Measurements from ENCODE around the gene CCSER1.

DNA sequence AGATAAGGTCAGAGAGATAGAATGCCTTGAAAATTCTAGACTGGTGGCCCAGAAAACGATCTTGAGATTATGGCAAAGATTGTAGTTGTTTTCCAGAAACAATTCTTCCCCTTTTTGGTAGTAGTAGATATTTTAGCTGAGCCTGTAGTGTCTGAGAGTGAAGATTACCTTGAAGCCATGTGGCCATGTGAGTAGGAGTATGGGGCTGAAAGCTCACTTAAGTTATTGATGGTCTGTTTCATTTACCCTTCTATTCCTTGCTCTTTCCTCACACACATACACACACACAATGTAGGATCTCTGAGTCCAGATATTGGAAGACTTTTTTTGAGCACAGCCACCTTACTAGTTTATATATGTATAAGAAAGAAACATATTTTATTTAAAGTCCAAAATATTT lies 1234.9 kb downstream of the CCSER1 start:
- TF ChIP-seq, protein P1, sequence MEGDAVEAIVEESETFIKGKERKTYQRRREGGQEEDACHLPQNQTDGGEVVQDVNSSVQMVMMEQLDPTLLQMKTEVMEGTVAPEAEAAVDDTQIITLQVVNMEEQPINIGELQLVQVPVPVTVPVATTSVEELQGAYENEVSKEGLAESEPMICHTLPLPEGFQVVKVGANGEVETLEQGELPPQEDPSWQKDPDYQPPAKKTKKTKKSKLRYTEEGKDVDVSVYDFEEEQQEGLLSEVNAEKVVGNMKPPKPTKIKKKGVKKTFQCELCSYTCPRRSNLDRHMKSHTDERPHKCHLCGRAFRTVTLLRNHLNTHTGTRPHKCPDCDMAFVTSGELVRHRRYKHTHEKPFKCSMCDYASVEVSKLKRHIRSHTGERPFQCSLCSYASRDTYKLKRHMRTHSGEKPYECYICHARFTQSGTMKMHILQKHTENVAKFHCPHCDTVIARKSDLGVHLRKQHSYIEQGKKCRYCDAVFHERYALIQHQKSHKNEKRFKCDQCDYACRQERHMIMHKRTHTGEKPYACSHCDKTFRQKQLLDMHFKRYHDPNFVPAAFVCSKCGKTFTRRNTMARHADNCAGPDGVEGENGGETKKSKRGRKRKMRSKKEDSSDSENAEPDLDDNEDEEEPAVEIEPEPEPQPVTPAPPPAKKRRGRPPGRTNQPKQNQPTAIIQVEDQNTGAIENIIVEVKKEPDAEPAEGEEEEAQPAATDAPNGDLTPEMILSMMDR (IDR thresholded peaks at IDR 0.05; ENCODE audit: low read depth, low read length, poor library complexity, severe bottlenecking): no peak
- no peak for TF ChIP-seq EZH2phosphoT487 (IDR thresholded peaks at IDR 0.05; ENCODE audit: borderline replicate concordance, low read length)
